ENCODE measurements around the gene ATP10B.

The ATP10B gene

GRCh38 chr5:160547061-160547460 lies 304.9 kb downstream of the ATP10B start:
- DNase-seq: no peak

DNA sequence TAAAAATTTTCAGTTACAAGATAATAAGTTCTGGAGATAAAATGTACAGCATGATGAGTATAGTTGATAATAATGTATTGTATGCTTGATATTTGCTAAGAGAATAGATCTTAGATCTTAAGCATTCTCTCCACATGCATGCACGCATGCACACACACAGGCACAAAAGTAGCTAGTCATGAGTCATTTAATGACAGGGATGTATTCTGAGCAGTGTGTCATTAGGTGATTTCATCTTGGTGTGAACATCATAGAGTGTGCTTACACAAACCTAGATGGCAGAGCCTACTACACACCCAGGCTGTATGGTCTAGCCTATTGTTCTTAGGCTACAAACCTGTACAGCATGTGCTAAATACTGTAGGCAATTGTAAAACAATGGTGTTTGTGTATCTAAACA lies 306.2 kb downstream of the ATP10B start:
- no peak for DNase-seq

DNA sequence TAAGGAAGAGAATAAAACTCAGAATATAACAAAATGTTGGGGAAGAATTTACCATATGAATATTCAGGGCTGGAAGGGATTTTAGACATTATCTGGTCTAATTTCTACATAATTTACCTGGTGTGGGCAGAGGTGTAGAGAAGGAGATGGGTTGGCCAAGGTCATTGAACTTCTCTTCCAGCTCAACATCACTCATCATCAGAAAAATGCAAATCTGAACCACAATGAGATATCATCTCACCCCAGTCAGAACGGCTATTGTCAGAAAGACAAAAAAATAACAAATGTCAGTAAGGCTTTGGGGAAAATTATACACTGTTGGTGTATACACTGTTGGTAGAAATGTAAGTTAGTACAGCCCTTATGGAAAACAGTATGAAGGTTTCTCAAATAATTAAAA lies 308.6 kb downstream of the ATP10B start:
- no peak for DNase-seq

GRCh38 chr5:160542840-160543239 lies 309.2 kb downstream of the ATP10B start:
- DNase-seq: no peak

DNA sequence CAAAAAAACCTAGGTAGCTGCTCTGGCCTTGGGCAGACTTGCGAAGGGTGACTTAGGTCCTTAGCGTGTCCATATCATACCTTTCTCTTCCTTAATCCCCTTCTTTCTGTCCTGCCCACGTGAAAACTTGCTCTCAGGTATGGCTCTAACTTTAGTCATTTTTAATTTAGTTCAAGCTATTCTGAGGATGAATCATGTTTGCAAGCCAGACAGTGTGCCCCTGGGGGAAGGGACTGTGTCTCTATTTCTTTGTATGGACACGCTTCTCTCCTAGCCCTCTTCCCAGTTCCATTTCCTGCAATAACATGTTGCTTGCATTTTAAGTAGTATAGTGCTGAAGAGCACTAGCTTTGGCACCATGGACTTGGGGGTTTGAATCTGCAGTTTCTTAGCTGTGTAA lies 309.7 kb downstream of the ATP10B start:
- DNase-seq: no peak

DNA sequence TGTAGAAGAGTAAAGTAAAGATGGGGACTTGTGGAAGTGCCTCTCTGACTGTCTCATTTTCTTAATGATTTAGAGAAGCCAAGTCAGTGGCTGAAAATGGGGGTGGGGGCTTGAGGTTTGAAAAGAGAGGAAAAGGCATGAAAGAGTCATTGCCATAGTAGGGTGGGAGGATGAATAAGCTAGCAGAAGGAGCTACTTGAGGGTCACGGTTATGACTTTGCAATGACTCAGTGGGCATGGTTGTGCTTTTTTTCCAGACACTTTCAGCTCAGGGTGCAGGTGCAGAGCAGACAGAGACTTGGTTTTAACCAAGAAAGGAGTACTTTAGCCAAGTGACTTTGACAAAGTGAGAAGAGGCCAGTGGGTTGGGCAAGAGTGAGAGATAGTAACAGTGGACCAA lies 312.6 kb downstream of the ATP10B start:
- no peak for DNase-seq

- DNase-seq: no peak
Measured at GRCh38 chr5:160537940-160538339, 314.1 kb downstream of the ATP10B start.

DNA sequence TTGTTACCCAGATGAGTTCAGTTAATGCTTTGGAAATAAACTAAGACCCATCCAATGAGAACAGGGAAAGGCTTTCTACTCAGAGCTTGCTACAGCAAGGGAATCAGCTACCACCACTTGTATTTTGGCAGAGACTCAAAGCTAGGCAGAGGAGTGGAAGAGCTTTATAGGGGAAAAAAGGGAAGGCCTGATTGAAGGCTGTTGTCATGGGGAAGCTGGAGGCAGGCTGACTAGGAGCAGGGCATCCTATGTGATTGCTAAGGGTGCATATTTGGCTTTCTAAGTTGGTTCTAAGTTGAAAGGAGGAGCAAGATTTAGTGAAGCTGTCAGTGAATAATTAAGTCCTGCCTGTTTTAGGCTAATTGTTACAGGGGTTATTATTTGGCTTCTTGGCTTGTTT lies 314.9 kb downstream of the ATP10B start:
- no peak for DNase-seq

- no peak for DNase-seq
Measured at GRCh38 chr5:160534914-160535313, 317.1 kb downstream of the ATP10B start.

- DNase-seq: no peak
Measured at GRCh38 chr5:160534125-160534524, 317.9 kb downstream of the ATP10B start.

DNA sequence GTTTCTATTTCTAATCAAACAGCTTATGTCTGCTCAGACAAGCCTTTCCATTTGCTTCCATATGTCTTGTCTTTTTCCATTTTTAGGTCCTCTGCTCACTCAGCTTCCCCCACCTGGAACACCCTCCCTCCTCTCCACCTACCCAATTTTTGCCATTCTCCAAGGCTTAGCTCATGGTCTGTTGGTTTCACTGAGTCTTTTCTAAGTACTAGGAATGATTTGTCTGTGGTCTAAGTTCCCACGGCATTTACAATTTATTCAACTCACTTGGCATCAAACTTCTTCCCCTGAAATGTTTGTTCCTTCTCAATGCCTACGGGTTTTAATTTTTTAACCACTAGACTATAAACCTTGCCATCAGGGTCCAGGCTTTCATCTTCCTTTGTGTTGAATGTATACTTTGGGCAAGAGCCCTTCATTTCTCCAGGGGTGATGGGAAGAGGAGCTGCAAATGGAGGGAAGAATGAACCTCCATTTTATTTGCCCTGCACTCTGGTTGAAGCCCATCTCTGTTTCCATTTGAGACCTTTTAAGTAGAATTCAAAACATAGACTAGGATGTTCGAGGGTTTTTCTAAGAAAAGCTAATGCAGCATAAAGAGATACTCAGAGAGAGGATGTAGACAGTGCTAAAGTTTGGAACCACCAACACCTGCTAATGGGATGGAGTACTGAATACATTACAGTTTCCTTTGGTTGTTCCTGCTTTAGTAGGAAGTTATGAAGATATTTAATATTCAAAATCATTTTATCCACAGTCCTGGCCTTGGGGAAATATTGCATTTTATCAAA lies 326.3 kb downstream of the ATP10B start:
- DNase-seq: no peak

- no peak for DNase-seq
Measured at GRCh38 chr5:160524827-160525226, 327.2 kb downstream of the ATP10B start.

DNA sequence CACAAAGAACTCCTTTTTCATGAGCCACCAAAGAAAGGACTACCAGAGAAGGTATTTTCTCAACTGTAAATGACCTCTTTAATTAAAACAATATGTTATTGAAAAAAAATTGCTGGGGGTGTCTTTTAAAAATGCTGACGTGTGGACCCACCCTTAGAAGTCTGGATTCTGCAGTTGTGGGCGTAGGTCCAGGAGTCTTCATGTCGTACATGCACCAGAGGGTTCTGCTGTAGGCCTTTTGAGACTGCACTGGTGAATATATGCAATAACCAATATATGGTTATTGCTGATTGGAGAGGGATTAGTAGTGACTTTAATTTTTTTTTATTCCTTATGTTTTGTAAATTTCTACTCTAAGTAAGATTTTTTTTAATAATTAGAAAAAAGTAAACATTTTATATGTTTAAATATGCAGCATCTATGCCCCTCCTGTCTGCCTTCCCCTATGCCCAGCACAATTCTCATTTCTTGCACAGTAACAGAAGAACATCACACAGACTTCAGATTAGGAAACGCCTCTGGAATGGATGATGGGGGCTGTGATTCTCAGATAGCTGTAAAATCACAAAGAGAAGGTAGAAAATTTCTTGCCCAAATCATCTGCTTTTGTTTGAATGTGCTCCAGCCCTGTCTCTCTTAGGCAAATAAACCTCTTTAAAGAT lies 328.4 kb downstream of the ATP10B start:
- no peak for DNase-seq

DNA sequence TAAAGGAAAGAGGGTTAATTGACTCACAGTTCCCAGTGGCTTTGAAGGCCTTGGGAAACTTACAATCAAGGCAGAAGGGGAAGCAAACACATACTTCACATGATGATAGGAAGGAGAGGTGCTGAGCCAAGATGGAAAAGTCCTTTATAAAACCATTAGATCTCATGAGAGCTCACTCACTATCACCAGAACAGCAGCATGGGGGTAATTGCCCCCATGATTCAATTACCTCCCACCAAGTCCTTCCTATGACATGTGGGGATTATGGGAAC lies 330.7 kb downstream of the ATP10B start:
- no peak for DNase-seq

DNA sequence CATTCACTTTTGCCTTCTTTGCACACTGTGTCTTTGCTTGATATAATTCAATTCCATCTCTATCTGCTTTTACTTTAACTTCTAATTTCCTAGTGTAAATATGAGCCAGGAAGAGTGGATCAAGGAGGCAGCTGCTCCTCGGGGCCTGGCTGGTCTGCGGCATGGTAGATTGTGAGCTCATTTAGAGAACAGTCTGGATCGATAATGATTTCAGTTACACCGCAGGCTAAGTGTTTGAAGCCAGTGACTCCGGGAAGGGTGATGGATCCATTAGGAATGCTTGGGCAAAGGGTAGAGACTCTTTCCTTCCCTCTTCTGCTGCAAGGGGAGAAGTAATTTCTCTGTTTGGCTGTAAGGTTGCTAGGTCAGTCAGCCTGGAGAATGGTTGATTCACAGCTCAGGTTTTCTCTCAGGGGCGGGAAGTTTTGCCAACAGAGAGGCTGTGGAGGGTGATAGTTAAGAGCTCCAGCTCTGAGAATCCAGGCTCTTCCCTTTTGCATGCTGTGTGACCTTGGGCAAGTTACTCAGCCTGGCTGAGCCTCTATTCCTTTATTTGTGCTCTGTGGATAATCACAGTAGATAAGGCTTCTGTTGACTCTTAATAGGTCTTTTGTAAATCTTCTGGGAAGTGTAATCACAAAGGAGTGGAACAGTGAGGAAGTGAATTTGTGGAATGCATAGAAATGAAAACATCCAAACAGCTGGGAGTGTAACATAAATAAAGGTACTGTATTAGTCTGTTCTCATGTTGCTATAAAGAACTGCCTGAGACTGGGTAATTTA lies 331.2 kb downstream of the ATP10B start:
- DNase-seq: no peak

GRCh38 chr5:160516696-160517530 lies 335.1 kb downstream of the ATP10B start:
- DNase-seq: no peak

GRCh38 chr5:160514866-160515265 lies 337.1 kb downstream of the ATP10B start:
- no peak for DNase-seq

DNA sequence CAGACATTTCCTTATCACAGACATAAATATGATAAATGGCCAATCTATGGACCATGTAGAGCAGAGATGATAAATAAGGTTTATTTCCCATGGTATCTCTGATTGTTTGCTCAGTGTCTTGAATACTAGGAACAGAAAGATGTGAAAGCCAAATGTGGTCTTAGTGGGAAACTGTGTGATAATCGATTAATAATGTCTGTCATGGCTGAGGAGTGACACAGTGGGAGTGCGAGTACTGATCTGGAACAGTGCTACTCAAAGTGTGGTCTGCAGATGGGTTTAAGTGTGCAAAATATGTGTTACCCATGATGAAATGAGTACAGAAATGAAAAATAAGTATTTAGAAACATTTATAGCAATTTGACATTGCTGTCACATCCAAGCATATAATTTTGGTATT lies 337.8 kb downstream of the ATP10B start:
- no peak for DNase-seq

DNA sequence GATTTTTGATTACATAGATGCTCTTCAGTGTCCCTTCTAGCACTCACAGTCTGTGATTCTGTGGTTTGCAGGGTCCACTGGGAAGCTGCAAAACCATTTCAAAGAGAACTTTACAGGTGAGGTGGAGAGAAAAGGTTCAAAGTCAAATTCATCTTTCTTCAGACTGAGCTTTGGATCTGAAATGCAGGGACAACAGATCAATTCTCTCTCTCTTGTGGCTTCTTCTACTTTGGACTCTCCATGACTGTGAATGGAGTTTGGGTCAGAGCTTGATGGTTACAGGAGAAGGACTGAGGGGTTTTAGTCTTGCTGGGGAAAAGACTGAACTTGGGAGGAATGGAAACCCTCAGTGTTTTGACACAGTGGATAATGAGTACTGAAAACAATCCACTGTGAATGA lies 338.5 kb downstream of the ATP10B start:
- DNase-seq: no peak

All from hematopoietic multipotent progenitor cell treated with erythropoietin and hydrocortisone succinate and interleukin-3 and kit ligand, for 8 days (in vitro differentiated cells).